ENCODE measurements around the gene PRKAG1.
A peak's percentile ranks its signal among the peaks of the same experiment; 100 is the strongest.

Gene PRKAG1

DNA sequence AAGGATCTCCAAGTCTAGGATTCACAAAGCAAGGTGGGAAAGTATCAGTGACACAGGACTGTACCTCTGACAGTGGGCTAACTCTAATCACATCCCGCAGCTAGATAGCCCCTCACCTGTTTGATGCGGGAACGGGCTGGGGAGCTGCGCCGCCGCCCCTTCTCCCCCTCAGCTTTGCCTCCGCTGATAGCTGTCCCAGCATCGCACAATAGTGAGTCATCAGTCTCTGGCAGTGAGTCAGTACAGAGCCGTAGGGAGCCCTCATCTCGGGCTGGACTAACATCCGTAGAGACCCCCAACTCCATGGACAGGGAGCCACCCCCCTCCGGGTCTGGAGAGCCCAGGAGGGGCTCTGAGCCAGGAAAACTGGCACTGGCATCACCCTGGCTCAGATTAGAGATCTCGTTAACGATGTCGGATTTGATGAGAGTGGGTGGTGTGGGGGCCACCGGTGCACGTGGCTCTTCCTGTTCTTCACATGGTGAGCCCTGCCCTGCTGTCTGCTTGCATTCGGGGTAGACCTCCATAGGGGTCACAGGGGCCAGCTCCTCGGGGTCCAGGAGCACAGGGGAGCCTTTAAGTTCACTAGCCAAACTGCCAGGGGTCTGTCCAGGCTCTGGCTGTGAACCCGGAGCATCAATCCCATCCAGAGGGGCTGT lies 31.1 kb upstream of the PRKAG1 start:
- DNase-seq, result no peak

DNA sequence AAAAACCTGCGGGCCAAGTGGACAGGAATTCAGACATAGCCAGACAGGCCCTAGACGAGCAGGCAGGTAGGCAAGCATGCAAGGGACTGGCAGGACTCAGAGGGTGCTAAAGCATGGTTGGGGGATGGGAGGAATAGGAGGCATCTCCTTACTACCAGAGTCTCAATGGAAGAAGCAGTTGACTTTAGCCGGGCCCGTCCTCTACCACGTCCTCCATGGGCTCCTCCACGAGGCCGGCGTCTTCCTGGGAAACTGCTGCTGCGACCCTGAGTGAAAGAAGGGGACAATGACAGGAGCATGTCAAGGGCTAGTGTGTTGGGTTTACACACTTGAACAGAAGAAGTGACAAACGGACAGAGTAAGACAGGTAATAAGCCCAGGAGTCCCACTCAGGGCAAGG lies 30.4 kb upstream of the PRKAG1 start:
- no peak for DNase-seq

DNA sequence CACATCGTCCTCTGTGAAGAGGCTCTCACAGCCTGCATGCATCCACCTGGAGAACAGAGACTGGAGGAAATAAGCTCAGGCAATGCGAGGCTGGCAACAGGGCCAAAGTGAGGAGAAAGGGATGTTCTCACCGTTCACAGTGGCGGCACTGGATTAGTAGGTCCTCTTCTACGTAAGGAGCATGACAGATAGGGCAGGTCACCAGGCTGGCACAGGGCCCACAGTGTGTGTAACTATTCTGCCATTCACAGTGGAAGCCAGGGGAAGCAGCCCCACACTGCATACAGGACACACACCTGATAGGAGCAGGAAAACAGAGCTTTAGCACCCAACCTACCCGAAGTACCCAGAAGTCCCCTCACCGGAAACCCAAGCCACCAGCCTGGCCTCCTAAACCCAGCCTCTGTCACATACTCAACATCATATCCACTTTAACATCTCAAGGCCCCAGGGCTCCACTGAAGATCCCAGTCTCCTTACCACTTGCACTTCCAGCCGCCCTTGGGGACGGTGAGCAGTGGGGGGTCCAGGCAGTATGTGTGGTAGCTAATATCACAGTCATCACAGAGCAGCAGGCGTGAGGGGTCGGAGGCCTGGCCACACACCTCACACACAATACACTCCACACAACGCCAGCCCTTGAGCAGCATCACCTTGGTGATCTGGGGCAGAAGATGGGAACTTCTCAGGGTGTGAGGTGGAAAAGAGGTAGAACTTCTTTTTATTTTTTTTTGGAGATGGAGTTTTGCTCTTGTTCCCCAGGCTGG lies 27.7 kb upstream of the PRKAG1 start:
- no peak for DNase-seq

DNA sequence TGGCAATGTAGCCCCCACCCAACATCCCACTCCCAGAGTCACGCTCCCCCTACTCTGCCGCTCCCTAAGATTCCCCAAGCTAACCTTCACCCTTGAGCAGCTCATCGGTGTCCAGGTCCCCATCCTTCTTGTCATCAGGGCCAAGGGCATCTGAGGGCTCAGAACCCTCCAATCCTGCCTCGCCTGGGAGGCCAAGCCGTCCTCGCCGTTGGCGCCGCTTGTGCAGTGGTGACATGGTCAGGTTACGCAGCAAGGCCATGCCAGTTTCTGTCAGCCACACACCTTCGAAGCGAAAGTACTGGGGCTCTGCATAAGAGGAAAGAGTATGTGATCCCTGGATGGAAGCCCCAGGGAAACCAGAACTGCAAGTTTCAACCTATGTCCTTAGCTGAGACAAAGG lies 26.1 kb upstream of the PRKAG1 start:
- DNase-seq, result no peak

DNA sequence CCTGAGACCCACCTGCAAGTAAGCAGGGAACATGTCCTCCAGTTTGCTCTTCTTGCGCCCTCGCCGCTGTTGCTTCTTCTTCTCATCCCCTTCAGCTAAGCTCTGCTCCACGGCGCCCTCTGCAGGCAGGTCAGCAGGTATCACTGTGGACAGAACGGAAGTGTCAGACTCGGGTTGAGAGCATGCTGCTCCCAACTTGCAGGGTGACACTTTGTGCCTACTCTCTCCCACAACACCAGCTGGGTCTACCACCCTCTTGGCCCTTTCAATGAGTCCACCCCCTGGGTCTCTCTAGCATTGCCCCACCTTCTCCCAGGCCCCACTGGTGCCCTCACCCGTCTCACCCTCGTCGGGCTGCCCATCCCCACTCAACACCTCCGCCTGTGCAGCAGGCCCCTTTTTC lies 25.3 kb upstream of the PRKAG1 start:
- peak; percentile 5 for DNase-seq

DNA sequence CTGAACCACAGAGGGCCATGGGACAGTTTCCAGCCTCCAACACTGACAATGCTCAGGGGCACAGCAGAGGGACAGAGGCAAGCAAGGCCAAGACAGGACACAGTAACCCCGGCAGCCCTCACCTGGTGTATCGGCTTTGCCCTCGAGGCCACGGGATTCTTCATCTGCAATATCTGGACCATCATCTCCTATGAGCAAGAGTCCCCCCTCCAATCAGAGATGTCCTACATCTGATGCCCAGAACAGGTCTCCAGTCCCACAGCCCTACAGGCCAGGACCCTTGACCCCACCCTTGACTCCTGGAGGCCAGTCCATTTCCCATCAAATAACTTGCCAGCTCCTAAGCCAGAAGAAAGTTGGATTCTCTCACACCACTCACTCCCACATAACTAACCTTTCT lies 24.7 kb upstream of the PRKAG1 start:
- no peak for DNase-seq

DNA sequence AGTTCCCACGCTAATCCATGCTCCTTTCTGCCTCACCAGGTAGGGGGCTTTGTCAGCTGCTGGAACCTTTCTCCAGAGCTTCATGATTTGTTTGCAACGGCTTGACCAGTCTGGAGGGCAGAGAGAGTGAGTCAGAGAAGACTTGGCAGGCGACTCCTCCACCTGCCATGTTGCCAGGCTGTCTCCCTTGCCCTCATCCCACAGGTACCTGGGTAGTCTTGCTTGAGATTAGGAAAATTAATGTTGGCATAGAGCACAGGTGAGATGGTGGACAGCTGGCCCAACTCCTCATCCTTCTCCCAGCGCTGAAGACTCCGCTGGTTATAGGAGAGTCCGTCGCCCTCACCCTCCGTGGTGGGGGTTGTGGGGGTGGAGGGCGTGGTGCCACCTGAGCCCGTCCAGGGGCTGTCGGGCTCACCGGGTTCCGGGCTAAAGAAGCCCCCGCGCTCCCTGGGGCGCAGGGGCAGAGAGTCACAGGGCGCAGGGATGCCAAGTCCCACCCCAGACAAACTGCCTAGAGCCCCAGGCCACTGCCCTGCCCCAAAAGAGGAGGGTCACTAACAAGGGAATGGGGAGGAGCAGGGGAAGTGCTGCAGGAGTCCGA lies 23.4 kb upstream of the PRKAG1 start:
- no peak for DNase-seq

DNA sequence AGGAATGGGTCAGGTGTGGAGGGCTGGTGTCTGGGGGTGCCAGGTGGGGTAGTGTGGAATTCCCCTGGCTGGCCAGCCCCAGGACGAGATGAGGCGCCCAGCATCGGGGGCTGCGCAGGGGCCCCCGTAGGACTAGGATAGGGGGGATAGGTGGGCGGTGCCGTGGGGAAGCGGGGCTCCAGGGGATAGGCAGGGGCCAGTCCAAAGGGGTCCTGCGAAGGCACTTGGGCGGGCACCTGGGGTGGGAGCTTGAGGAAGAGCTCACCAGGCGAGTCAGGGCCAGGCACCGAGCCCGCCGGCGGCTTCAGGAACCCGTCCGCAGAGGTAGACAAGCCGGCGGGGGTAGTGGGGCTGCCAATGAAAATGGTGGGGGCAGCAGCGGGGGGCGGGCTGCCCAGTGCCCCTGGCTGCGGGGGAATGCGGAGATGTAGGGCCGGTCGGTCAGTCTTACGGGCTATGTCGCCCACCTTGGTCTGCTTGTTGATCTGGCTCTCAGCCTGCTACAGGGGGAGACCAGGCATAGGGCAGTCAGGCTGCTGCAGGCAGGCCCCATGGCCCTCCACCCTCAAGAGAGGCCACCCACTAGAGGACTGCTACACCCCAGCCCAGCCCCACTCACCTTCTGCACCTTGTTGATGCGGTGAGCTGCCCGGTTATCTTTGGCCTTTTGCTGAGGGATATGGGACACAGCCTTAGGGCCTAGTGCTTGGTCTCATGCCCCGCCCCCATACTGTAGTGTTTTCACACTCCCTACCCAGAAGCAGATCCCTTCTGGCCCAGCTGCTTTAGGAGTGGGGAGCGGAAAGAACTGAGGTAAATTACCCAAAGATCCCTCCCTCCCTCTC lies 22.7 kb upstream of the PRKAG1 start:
- DNase-seq, result no peak

DNA sequence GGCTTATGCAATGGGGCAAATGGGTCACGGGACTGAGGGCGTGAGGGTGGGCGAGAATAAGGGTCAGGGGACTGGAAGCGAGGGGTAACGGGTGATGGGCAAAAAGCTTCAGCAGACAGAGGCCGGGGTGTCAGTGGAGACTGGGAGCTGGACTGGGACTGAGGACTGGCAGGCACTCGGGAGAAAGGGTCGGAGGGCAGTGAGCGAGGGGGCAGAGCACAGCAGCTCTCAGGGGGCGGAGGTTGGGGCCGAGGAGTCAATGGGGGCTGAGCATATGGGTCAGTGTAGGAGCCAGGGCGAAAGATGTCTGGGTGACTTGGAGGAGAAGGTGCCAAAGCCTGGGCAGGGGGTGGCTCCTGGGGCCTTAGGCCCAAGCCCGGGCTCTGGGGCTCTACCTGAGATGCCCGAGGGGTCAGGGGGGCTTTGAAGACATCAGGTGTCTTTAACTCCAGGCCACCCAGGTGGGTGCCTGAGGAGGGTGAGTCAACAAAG lies 21.8 kb upstream of the PRKAG1 start:
- DNase-seq, result no peak

DNA sequence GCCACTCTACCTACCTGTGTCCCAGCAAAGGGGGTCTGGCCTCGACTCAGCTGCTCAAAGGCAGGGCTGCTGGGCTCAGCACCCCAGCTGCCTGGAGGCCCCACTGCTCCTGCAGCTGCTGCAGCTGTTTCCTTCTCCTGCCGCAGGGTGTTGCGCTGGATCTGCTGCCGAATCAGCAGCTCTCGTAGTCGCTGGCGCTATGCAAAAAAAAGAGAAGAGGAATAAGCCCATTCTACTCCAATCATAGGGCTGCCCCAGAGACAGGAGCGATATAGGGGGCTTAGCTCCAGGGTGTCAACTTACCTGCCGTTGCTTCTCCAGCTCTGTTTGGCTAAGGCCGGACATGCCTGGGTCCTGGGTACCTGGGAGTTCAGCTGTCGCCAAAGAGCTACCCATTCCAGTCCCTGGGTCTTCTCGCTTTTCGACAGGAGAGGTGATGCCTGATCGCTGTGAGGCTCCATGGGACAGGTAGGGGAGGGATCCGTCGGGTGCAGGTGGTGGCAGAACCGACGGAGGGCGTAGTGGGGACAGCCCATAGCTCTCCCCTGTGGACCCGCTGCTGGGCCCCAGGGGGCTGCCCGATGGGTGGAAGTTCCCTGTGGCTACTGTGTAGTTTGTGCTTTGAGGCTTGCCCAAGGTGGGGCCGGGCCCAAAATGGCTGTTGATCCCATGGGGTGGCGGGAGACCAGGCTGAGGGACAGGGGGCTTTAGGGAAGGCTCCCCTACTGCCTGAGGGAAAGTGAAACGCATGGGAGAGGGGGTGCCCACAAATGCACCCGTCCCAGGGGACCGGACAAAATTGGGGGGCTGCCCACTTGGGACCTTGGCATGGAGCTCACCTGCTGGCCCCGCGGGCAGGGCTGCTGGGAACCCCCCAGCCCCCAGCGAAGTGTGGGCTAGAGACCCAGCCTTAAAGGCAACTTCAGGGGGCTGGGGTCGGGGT lies 21.1 kb upstream of the PRKAG1 start:
- DNase-seq, result no peak

DNA sequence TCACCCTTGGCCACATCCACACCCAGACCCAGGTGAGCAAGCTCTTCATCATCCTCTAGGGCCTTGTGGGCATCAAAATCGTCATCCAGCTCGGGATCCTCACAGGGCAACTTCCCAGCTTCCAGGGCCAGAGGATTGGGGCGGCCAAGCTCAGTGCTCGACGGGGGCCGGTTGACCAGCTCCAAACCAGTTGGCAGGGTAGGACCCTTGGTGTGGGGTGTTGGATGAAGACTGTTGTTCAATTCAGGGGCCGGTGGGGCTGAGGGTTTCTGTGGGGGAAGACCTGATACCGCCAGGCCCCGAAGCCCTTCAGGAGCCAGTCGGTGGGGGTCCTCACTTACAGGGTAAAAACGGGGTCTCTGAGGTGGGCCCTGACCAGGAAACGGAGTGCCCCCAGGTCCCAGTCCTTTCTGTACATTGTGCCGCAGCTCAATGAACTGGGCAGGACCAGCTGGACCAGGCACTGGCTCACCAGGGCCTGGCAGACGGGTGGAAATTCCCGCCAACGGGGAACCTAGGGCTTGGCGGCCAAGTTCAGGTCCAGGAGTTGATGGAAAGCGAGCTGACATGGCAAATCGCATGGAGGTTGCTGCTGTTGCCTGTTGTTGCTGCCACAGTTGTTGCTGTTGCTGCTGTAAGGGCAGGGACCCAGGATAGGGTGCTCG lies 19.8 kb upstream of the PRKAG1 start:
- DNase-seq, result no peak

DNA sequence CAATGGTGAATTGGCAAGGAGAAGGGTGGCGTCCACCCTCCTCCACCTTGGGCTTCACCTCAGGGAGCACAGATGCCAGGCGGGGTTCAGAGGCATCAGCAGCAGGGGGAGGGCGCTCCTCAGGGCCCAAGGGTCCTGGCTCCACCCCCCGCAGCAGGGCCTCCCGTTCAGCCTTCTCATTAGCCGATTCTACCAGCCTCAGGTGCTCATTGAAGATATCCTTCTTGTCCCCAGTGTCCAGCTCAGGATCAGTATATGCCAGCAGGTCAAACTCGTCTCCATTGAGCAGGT lies 19.3 kb upstream of the PRKAG1 start:
- DNase-seq, result no peak

DNA sequence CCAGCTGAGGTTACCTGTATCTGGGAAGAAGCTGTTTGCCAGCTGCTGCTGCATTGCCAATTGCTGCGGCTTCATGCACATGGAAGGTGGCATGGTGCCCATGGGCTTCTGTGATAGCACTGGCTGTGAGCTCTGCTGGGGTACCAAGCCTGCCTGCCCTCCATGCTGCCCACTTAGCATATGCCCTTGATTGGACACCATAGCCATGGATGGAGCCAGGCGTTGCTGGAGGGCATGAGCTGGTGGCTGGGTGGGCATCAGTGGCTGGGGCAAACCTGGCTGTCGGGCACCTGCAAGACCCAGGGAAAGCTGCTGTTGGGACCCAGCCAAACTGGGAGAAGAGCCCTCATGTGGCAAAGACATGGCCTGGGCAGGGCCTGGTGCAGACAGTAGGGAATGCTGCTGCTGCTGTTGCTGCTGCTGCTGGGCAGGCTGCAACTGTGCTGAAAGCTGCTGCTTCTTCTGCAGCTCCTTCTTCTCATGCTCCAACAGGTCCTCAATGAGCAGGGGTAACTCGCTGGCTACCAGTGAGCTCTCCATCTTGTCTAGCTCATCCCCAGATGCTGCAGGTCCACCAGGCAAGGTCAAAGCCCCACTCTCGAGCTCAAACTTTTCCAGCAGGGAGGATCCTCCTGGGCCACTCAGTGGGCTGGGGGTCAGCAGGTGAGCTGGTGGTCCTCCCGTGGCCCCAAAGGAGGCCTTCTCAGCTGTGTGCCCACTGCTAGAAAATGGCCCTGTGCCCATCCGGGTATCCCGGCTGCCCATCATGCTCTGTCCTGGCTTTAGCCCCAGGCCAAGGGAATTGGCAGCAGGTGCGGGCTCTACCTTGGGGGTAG lies 18.8 kb upstream of the PRKAG1 start:
- no peak for DNase-seq

DNA sequence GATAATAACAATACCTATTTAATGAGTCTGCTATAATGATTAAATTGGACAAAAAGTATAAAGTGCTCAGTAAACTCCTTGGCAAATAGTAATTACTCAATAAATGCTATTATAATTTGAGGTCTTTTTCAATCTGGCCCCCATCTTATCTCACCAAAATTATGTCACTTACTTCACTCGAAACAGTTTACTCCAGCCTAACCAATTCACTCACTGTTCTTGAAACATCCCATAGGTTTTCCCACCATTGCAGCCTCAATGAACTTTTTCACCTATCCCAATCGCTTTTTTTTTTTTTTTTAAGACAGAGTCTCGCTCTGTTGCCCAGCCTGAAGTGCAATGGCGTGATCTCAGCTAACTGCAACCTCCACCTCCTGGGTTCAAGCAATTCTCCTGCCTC lies 17.5 kb upstream of the PRKAG1 start:
- DNase-seq, result no peak

DNA sequence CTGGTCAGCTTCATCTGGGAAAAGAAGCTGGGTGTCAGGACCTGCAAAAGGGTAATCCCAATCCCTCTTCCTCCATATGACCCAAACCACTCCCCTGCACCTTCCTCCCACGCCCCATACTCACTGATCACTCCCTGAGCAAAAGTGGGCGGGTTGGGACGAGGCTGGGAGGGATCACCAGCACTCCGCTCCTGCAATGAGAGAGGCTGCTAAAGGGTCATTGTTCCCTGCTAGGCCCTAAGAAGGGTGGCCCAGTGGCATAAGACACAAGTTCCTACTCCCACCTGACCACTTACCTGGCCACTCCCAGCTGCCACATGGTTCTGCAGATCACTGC lies 15.7 kb upstream of the PRKAG1 start:
- no peak for DNase-seq

DNA sequence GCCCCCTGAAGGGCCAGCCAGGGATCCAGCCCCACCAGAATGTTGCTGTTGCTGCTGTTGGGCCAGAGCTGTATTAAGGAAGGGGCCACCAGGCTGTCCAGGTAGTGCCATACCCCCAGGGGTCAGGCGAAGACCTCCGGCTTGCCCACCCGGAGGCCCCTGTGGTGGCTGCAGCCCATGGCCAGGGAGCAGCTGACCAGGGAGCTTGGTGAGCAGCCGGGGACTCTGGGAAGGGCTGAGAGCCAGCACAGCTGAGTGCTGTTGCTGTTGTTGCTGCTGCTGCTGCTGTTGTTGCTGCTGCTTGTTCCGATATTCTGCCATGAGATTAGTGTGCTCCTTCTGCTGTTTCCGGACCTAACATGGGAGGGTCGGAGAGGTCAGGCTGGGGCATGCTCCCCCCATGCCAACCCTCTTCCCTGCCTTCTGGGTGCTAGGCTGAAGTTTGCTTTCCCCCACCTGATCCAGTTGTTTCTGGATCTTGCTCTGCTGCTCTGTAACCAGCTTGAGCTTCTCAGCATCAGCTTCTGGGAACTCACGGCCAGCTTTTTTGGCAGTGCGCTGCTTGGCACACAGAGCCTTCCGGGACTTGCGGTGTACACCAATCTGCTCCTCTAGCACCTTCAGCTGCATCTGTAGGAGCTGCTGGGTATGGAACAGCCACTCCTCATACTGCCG lies 15.2 kb upstream of the PRKAG1 start:
- no peak for DNase-seq

DNA sequence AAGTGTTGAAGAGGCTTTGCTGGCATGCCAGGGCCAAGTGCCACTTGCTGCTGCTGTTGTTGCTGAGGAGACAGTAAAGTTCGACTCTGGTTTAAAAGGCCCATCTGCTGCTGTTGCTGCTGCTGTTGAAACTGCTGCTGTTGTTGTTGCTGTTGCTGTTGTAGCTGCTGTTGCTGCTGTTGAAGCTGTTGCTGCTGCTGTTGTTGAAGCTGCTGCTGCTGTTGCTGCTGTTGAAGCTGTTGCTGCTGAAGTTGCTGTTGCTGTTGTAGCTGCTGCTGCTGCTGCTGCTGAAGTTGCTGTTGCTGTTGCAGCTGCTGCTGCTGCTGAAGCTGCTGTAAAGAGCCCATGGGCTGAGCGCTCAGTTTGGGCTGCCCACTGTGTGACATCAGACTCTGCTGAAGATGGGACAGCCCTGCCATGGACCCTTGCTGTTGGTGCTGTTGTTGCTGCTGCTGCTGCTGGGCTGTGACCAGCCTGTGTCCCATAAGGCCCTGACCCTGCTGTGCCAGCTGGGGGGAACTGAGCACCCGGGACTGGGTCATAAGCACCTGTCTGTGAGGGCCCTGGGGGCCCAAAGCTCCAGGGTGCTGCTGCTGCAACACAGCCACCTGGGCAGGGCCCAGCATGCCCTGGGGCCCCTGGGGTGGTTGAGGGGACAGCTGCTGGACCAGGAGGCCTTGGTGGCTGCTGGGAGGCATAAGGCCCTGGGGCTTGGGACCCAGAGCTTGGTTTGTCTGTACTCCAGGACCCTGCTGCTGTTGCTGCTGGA lies 14.3 kb upstream of the PRKAG1 start:
- DNase-seq, result no peak

DNA sequence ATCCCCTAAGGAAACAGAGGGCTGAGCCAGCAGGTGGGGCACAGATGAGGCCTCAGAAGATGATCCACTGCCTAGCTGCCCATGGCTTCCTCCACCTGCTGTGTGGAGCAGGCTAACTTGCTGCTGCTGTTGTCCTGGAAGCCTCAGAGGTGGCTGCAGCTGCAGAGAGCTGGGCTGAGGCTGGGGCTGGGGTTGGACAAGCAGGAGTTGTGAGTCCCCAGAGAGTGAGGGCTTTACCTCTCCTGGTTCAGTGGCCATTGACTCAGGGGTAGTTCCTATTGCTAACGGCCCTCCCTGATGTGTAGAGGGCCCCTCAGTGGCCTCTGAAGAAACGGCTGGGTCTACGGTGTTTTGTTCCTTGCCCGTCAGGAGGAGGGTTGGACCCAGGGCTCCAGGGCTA lies 13.7 kb upstream of the PRKAG1 start:
- DNase-seq, result no peak

DNA sequence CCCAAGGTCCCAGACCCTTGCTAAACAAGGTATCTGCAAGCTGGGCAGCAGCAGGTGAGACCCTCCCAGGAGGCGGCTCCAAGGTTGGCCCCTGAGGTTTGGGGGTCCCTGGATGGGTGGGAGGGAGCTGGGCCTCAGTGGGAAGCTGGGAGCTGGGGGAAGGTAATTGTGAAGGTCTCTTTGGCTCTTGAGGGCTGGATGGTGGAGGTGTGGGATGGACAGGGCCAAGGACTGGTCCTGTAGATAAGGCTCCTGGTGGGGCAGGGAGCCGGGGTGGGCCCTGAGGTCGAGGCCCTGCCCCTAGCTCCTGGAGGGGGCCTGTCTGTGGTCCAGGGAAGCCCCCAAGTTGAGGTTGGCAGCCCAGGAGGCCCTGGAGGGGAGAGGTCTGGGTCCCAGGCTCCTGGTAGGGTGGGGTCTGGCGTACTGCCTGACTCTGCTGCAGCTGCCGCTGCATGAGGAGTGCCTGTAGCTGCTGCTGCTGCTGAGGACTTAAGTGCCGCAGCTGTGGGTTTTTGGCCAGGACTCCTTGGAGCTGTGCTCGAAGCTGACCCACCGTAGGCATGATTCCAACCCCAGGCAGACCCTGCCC lies 13.1 kb upstream of the PRKAG1 start:
- DNase-seq, result no peak

Measured in NCI-H526 treated with DMSO at 0.1 percent for 48 hours (cell line).